HG03439 (cell line): ENCODE measurements around the gene ABTB2.
A peak's percentile ranks its signal among the peaks of the same experiment; 100 is the strongest.

ENCODE experiments used
- ATAC-seq: cut with Tn5 transposase; IDR thresholded peaks from one replicate; pipeline ENCODE4 v1.9.1; 2021; ENCODE audit warnings: mild to moderate bottlenecking, moderate library complexity; ENCODE audit not compliant: unreplicated experiment

The ABTB2 gene

DNA sequence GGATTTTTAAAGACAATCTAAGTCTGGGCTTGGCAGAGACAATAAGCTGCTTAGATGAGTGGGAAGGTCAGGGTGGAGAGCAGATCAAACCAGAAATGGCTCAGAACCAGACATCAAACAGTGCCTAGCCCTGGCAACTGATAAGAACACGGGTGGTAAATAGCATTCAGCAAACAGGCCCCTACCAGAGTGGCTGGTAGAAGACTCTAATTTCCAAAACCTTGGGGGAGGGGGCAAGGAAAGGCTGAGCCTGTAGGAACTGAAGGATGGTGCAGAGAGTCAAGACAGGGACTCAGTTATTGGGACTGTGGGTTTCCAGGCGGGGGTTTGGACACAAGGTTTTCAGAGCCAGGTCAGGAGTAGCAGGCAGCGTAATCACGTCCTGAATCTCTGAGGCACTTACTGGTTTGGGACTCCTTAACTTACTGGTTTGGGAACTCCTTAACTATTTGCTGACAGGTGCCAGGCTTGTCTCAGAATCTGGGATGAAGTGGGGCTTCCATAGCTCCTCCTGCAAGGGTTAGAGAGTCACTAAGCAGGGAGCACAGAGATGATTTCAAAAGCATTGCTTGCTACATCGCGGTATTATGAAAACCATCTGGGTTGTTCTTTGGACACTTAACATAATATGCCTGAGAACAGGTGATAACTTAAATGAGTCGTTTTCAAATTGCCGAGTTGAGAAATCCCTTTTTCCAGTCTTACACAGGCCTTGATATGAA lies 5.7 kb upstream of the ABTB2 start:
- ATAC-seq = no peak

DNA sequence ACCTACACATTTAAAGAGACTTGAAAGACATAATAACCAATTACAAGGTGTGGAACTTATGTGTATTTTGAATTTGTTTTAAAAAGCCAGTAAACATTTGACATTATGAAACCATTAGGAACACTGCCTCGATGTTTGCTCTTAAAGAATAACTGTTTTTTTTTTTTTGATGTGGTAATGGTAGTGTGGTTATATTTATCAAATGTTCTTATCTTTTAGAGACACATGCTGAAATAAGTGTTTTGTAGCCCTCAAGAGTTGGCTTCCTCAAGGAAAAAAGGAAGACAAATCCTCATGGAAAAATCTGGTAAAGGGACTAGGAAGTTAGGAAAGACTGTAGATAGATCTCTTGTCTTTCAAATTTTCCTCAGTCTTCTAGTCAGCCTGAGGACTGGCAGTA lies 2.2 kb upstream of the ABTB2 start:
- no peak for ATAC-seq

DNA sequence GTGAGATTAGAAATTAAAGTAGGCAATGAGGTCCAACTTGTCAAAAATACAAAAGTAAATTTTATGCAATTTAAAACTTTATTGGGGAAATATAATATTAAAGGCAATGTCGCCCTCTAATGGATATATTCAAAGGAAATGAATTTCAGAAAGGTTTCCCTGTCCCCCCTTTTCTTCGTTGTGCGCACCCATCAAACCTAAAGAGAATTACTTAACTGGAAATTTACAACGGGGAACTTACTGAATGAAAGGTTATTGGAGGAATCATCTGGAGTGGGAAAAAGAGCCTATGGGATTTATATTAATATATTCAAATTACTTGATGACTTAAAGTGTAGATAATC lies 1.7 kb upstream of the ABTB2 start:
- no peak for ATAC-seq

DNA sequence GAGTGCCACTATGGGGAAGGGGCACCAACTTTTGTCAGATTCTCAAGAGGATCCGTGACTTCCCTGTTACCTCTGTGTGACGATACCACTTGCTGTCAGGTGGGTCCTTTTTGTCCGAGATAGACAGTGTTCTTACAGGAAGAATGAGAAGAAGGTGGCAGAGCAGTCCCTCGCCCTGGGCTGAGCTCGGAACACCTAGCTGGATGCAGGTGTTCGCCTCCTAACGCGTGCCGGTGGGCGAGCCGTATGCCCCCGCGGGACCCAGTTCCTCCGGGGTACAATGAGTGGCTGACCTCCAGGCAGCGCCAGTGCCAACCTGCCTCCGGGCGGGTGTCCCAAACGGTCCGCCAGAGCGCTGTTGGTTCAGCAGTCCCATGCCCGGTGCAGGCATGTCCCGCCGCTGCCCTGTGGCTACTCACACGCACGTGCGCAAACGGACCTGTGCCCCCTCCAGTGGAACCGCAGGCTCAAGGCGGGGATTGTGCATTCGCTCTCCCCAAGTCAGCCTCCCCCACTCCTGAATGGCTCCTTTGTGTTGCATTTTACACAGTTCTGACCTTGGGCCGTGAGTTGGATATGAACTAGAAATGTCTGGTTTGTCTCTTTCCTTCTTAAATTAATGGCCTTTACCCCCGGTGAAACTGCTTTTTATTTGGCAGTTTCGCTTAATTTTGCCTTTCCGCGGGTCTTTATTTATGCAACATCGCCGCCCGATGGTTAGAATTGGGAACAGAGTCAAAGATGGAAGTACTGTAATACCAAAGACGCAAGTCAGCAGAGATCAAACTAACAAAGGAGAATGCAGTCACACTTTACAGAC lies 1.1 kb upstream of the ABTB2 start:
- ATAC-seq = peak; percentile 24

DNA sequence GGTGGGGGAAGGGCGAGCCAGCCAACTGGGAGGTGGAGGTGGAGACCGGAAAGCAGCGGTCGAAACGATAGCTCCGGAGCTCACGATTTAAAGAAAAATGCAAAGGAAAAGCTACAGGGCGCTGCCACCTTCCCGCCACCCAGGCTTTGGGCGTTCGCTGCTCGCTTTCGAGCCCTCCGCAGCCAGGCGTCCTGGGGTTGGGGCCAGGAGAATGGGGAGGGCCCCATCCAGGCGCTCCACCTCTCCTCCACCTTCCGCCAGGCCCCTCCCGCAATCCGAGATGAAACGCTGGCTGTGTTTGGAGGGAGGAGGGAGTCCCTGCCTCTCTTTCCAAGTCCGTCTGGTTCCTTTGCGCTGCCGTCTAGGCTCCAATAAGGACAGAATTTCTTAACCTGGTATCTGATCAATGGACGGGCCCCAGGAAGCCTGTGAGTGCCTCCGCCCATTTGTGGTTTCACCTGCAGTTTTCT lies 483 bp upstream of the ABTB2 start:
- ATAC-seq = peak; percentile 2

DNA sequence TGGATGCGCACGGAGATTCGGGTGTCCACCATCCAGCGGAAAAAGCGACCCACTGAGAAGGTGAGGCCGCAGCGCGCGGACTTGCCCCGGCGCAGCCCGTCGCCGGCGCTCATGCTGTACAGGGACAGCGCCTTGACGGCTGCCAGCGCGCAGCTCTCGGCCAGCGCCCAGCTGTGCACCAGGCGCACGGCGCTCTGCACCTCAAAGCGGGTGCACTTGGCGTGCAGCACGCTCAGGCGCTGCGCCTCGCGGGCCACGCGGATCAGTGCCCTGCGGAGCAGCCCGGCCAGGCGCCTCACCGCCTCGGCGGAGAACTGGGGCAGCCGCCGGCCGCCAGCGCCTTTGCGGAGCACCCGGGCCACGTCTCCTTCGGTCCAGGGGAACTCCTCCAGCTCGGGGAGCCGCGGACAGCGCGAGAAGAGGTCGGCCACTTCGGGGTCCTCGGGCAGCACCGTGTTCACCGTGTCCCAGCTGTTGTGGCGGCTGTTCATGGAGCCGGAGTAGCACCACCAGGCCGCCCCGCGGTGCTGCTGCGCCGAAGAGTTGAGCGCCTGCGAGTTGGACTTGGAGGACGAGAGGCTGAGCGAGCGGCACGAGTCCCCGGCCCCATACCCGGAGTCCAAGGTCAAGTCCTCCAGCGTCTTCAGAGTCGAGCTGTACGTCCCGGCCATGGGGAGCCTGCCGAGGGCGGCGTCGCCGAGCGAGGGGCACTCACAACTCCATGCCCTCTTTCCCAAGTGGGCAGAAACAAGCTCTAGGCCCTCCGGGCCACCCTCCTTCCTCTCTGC lies 703 bp downstream of the ABTB2 start:
- peak; percentile 9 for ATAC-seq

DNA sequence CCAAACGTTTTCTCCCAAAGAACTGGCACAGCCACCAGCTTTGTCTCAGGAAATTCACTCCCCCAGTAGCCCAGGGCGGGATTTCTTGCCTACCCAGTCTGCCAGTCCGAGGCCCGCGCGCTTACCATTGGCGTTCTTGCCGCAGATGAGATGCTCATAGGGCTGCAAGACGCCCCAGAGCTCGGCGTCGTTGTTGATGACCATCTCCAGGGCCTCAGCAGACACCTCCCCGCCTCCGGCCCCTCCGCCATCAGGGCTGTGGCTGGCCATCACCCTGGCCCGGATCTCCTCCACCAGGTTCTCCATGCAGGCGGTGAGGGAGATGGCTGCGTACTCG lies 1.3 kb downstream of the ABTB2 start:
- ATAC-seq = no peak

DNA sequence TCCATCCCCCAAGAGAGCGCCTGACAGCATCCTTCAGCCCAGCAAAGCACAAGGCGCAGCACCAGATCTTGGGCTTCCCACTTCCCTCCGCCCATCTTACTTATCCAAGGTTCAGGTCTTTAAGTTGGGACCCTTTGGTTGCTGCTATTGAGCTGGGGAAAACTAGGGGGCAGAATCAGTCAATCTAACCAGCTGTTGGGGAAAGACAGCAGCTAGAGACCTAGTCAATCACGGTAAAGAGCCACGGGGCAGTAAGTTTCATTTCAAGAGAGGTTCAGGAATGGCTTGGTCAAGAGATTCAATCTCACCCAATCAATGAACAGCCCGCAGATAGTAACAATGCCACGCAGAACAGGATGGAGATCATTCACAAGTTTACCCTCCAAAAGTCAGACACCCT lies 1.7 kb downstream of the ABTB2 start:
- ATAC-seq = no peak

DNA sequence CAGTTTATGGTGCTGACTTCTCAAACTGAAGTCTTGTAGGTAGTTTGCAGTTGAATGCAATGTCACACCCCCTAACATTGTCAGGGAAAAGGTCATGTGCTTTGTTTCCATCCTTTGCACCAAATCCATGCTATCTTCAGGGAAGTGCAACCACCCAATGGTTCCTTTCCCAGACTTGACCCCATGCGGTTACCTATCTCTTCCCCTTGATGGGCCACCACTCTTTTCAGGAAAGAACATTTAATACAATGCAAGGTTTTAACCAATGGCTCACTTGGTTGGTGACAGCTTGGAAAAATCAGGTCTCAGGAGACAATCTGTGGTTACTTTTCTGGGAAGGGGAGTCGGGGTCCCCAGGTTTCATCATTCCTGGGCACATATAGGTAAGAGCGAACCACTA lies 2.1 kb downstream of the ABTB2 start:
- ATAC-seq = no peak

DNA sequence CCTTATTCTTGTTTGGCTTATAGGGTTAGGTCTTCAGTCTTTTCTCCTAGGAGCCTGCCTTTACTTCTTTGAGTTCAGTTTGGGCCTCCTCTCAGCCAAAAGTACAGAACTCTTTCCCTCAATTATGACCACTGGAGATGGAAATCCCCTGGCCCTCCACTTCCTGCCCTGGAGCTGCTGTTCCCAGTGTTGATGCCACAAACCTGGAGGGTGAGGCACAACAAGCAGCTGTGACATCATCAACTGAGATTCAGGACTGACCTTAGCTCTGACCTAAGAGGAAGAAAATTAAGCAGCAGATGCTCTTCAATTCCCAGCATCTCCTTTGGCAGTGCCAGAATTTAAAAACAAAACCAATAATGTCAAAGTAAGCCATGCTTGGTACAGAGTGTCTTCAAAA lies 3.0 kb downstream of the ABTB2 start:
- ATAC-seq = no peak

DNA sequence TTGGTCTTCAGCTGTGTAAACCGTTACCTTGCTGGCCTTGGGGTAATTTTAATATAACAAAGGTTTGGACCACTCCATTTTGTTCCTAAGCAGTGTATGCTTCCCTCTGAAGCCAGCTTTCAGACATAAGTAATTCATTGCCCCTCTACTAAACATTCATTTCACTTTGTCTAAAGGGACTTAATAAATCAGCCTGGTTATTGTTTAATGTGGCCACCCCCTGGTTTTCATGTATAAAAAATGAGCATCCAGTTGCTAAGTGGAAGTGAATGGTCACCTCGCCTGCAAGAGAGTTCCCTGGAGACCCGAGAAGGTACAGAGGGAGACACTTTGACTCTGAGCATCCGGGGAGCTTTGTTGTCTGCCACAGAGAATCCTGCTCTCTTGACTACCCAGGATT lies 3.9 kb downstream of the ABTB2 start:
- no peak for ATAC-seq

DNA sequence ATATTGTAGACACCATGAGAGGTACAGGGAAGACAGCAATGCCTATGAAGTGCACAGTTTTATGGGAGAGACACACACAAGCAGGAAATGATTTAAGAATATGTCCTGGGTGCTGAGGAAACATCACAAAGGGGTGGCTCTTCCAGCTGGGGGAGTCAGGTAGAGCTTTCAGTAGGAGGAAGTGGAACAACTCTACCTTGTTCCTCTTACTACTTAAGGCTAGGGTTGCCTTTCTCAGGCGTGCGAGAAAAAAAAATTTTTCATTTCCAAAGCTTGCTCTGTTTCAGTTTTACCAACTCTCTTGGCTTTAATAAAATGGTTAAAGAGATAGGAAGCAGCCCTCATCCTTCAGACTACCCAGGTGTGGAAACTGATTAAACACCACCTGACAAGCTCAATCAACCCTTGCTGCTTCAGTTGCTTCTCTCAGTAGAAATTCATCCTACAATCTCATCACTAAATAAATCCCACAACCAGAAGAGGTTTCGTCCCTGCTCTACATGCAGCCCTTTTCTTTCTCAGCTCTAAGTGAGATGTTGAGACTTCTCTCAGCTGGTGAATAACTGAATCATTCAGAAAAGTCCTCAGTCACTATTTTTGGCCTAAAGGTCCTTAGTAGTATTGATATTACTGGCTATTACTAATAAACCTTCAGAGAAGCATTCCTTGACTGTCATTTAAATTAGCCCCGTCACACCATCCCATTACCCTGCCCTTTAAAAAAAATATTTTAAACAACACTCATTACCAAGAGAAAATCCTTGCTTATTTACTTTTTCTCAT lies 5.9 kb downstream of the ABTB2 start:
- ATAC-seq = peak; percentile 48

DNA sequence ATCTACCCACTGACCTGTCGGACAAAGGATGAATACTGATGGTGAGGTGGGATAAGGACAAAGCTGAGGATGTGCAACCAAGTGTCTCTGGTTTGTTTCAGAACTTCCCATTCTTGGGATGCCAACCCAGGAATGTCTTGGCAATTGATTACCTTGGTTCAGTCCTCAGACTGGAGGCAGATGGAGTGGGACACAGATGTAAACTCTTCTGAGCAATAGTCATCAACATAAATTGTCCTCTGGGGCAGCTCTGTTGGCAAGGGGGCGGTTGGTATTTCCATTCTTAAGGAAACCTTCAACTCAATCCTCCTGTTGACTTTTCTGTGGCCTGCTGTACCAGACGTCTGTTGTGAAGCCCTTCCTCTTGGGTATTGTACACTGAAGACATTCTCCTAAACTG lies 6.8 kb downstream of the ABTB2 start:
- no peak for ATAC-seq

DNA sequence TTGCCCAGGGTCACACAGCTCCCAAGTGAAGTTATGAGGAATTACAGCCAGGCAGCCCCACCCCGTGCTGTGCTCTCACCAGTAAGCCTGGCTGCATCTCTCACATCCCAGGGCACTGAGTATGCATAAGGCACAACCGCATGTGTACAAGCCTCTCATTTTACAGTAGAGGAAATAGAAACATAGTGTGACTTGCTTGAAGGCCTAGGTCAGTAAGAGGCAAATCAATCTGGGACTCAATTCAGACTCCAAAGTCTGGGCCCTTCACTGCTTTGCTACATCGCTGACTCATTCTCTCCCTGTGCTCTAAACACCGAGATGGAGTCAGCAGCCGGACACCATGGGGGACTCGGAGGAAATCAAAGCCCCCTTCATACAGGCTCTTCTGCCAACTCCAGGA lies 7.9 kb downstream of the ABTB2 start:
- no peak for ATAC-seq

DNA sequence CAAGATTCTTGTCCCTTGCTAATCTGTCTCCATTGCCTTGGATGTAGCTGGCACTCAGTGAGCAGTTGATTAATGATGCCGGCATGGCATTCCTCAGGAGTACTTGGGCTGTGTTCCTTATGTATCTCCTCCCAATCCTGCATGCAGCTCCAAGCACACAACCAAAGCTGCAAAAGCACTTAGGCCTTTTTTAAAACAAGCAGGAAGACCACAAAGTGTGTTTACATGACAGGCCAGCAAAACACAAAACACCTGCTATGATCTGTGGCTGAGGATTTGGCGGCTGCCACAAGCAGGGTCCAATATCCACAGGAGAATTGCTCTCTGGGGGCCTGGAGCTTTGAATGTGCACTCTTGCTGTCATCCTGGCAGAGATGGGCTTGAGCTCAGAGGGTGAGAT lies 8.9 kb downstream of the ABTB2 start:
- no peak for ATAC-seq

DNA sequence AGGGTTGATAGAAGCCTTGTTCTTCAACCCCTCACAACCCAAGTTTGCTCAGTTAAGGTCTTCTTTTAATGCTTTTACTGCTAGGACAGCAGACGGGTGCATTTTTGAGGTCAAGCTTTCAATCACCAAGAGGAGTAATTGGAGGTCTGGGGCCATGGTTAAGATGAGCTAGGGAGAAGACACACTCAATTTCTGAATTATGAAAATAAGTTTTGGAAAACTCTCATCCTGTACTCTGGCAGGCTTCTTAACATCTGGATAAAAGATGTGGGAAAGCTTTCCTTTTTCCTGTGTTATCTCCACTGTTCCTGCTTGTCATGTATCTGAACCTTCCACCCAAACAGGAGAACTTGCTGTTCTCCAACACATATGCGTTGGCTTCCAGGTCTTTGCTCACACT lies 9.7 kb downstream of the ABTB2 start:
- ATAC-seq = no peak

DNA sequence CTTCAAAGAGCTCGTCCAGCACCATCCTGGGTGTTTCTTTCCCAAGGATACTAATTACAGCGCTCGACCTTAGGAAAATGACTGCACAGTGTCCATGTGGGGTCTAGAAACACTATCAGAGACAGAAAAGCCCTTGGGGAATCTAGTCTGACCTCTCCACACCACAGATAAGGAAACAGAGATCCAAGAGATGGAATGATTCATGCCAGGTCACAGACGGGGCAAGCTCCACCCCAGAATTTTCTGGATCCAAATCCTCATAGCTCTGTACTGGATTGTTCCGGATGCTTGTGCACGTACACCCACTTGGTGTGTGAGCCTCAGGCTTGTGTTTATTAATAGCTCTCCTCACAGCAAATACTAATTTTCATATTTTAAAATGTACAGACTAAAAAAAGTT lies 11.3 kb downstream of the ABTB2 start:
- ATAC-seq = no peak

DNA sequence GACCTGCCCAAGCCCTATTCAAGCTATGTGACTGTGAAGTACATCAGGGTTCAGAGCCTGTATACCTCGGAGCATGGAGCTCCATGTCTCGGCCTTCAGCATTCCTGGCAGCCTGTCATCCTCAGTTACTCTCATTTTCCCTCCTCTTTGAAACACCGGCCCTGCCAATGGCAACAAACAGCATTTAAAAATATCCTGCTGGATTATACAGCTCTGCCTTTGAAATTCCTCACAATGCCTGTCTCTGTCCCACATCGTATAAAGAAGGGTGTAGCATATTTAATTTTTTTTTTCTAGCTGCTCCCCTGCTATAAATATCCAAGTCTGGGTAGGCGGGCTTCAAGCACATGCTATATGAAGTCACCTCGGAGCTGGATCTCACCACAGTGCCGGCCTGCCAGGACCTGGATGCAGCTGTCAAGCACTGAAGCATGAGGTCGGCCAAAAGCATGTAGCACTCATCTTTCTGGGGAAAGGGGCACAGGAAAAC lies 11.8 kb downstream of the ABTB2 start:
- no peak for ATAC-seq

DNA sequence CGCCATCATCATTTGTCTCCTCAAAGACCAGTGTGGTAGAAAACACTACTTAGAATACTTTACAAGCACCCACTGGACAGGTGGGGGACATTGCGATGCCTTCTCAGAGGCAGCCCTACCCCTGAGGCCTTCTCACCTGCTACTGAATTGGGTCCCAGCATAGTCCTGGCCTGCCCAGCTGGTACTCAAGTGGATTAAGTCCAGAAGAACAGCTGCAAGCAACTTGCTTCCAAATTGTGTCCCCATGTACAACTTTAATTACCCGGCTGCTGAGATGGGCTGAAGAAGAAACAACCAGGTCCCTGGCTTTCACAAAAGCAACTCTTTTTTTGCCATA lies 12.3 kb downstream of the ABTB2 start:
- no peak for ATAC-seq

DNA sequence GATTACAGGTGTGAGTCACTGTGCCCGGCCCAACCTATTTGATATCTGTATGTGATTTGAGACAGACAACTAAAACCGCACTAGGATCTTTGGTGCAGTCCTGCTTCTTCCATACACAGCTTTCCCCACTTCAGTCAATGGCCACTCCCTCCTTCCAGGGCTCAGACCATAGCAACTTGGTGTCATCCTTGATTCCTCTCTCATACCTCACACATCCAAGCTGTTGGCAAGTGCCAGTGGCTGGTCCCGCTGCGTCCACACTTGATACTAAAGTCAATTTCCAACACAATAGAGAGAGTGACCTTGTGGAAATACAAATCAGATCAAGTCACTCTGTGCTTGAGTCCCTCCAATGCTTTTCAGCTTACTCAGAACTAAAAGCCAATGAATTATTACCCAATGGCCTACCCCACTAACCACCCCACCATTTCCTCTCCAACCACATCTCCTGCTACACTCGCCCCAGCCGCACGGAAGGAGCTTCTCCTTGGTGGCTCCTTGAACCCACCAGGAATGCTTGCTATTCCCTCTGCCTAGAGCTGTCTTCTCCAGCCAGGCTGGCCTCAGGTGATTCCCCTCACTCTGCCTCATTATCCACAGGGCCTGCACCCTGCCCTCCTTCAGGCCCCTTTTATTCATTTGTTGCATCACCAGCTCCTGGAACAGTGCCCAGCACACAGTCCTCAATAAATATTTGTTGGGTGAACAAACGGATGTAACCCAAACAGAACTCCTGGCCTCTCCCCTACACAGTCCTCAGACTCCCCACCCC lies 12.9 kb downstream of the ABTB2 start:
- no peak for ATAC-seq
